NCI-H446 treated with DMSO at 0.1 percent for 48 hours (cell line): ENCODE measurements around the gene P4HA2.
"Not testable (repeated sequence)": the region's sequence is repeated elsewhere in the genome, so short reads cannot be mapped to it uniquely, and the experiment has no call there.

Experiments used
- DNase-seq: peaks from one replicate; lab custom pipeline; 2025; lab: John Stamatoyannopoulos, UW

P4HA2 gene

DNA sequence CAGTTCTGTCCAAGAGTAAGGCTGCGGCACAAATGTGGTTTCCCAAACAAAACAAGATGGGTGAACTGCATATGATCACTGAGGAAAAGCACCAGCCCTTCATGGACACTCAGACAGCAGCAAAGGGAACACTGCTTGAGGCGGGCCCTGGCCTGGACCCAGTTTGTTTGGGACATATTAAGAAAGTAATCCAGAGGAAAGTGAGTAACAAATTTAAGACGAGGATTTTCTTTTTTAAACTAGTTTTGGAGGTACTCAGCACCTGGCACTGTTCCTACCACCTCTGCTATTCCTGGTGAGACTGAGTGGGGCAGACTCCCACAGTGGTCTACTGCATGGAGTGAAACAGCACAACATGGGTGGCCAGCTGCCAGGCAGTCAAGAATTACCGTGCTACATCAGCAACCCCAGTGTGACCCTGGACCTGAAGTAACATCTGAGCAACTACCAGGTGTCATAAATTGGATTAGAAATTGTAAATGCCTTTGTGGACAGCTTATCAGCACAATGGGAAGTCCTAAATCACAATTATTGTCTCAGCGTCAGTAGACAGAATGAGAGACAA lies 28.5 kb downstream of the P4HA2 start:
- DNase-seq = no peak

DNA sequence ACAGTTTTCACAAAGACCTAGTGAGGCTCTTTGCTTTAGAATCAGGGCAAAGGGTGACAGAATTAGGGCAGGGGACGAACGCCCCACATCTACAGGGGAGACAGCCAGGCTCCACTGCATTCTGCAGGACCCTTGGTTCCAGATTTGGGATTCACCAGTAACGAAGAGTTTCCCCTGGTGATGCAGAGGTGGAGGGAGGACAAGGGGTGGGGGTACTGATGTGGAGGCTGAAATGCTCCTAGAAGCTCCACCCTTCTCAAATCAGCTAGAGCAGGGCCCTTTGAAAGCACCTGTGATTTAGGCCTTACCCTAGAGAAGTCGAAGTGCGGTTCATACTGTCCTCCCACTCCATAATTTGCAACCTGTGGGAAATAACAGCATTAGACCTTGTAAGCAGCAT lies 29.1 kb downstream of the P4HA2 start:
- no peak for DNase-seq

DNA sequence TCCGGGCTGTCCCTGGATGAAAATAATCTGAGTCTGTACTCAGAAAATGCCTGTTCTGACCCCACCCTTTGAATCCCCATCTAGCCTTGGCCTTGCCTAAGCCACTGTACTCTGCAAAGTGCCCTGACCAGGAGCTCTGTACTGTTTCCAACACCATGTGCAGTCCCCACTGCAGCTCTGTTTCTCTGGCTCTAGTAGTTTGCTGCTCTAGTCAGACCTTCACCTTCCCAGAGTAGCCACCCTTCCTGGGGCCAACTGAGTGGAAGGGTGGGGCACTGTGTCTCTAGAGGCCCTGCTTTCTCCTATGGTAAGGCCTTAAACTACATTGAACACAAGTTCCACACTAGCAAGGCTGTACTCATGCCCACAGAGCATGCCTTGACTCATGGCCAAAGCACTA lies 31.9 kb downstream of the P4HA2 start:
- no peak for DNase-seq

DNA sequence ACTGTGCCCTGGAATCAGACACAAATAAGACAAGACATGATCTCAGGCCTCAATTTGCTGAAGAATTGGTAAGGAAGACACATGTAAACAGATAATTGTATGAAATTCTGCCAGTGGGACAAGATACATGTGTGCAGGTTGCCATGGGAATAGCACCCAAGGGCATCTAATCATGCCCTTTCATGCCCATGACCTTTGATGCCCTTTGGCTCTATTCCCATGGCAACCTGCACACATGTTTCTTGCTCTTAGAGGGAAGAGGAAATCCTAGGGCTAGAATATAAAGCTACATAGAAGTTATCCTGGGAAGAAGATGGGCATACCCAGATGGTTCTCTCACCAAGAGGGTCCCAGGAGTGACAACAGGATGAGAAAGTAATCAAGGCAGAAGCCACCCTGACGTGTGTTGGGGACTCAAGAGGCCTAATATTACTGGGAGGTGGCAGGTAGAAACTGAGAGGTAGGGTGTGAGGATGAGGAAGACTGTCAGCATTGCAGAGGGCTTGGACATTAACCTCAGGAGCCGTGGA lies 34.4 kb downstream of the P4HA2 start:
- DNase-seq = no peak

DNA sequence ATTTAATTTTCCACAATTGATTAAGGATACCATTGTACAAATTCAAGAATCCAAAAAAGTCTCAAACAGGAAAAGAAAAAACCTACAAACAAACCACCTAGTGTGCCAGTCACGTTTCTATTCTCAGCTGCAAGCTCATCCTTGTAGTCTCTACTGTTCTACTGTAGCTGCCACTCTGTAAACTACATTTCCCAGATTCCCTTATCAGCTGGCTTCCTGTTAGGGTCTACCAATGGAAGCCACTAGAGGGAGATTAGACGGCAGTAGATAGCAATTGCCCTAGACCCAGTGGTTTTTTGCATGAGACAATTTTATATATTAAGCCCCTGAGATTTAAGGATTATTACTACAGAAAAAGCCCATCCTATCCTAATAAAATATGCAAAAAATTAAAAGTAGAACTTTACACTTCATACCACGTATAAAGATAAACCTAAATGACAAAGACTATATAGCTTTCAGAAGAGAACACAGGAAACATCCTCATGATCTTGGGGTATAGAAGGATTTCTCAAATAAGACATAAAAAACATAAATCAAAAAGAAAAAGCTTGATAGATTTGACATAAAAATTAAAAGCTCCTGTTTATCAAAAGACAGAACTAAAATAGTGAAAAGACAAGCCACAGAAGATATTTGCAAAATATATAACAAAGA lies 37.4 kb downstream of the P4HA2 start:
- DNase-seq = peak; percentile 86

DNA sequence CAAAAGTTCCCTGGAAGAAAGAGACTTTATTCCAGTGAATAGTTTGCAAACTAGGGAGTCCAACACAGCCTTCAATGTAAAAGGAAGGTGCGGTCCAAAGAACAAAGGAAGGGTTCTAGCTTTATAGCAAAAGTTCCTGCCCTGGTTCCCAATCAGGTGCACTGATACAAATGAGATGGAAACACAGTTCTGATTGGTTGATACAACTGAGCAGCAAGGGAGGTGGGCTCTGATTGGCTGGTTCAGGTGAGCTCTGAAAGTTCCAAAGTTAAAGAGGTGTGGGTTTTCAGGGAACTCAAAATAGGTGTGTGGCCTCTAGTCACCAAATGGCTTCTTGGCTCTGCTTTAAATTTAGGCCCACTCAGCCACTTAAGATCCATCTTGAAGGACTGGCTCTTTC lies 43.1 kb downstream of the P4HA2 start:
- no peak for DNase-seq

DNA sequence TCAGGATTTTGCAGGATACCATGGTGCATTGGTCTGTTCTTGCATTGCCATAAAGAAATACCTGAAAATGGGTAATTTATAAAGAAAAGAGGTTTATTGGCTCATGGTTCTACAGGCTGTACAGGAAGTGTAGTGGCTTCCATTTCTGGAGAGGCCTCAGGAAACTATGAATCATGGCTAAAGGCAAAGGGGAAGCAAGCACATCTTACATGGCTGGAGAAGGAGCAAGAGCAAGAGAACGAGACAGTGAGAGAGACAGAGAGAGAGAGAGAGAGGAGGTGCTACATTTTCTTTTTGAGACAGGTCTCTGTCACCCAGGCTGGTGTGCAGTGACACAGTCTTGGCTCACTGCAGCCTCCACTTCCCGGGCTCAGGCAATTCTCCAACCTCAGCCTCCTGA lies 43.9 kb downstream of the P4HA2 start:
- DNase-seq = no peak

DNA sequence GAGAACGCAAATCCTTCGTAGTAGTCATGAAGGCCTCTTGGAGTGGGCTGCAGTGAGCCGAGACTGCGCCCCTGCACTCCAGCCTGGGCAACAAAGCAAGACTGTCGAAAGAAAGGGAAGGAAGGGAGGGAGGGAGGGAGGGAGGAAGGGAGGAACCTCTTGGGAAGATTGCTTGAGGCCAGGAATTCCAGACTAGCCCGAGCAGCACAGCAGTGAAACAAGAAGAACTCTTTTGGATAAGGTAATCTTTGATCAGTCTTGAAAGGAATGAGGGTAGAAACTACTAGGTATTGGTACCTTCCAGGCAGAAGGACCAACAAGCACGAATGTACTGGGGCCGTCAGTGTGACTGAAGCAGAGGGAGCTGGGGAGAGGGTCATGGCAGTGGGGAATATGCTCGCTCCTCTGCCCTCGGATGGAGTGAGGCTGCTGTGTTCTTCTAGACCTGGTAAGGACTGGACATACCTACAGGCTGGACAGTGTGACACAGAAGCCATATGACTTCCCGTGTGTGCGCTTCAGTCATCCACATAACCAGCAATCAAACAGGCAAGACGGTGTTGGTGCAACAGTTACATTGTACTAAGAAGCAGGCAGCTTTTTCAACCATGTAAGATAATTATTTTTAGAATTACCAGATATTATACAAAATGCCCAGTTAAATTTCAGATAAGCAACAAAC lies 45.2 kb downstream of the P4HA2 start:
- no peak for DNase-seq

DNA sequence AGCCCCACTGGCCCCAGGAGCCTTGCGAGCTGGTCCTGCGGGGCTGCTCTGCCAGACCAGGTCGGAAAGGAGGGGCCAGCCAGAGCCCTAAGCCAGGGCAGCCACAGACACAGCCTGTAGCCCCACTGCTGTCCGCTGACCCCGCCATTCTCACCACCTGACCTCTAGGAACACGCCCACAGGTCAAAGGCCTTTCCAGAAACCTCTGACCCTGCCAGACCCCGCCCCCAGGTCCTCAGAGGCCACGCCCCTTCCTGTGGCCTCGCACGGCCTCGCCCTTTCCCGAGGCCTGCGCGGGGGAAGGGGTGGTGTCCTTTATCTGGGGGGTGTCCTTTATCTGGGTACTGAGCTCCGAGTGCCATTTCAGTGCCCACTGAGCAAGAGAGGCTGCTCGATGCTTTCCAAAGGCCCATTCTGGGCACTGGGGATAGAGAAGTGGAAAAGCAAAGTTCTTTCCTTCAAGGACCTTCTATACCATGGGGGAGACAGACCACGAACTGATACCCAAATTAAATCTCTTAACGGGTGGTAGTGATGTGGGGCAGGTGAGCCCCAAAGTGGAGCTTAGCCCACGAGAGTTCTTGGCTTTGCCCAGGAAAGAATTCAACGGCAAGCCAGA lies 46.5 kb downstream of the P4HA2 start:
- DNase-seq = no peak

DNA sequence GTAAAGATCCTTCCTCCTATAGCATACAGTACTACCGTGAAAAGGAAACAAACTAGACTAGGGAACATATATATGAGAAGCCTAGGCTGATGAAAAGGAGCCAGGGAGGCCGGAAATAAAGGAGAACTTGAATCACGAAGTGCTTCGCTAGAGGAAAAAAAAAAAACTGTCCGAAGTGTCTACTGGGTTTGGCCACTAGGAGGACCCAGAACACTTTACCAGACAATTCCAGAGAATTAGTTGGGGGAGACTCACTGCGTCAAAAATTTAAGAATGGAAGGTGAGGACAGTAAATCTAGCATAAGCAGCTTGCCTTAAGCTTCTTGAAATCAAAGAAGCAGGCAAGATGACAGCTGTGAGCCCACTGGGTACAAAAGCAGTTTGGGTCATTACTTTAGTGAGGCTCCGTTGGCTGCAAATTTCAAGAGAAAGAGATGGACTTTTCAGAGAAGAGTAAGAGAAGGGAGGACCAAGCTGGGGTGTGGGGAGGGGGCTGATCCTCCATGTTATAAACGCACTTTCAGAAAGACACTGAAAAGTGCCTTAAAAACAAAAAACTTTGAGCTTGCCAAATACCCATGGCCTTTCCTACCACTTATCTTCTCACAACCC lies 47.4 kb downstream of the P4HA2 start:
- peak; percentile 62 for DNase-seq

DNA sequence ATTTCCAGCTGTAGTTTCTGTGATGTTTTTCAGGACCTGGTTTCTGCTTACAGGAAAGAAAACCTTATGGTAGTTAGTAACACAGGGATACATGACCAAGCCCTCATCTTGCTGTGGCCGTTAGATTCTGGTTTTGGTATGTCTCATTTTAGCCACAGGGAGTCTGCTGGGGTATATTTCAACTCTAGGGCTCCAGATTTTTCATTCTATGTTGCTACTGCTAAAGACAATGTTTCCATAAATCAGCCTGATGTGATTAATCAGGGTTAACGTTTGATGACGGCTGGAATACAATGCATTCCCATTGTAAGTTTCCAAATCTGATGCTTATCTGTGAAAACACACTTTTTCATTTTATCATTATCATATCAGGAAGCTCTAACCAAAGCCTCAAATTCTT lies 48.2 kb downstream of the P4HA2 start:
- no peak for DNase-seq

DNA sequence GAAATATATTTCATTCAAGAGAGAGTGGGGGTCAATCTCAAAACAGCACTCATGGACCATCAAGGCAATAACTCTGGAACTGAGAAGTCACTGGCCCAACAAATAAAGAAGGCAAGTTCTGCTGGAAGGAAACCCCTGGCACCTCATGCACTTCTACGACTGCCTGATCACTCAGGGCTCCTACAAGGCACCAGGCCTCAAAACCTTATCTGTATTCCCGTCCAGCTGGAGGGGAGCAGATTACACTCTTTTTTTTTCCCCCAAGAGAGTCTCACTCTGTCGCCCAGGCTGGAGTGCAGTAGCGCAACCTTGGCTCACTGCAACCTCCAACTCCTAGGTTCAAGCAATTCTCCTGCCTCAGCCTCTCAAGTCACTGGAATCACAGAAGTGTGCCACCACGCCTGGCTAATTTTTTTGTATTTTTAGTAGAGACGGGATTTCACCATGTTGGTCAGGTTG lies 49.9 kb downstream of the P4HA2 start:
- no peak for DNase-seq

DNA sequence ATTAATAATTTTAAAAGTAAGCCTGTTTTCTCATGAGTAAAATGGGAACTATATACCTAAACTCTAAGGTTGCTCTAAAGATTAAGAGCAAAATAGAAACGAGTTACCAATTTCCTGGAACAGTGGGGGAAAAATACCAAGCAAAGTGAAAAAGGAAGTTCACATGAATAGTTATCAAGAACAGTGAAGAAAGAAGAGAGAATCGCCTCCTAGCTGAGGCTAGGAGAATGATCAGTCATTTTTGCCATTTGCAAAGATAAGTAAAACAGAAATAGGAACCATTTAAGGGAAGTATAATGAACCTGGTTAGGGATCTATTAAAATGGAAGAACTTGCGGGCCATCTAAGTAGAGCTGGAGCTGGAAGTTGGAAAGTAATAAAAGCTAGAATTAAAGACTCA lies 50.7 kb downstream of the P4HA2 start:
- no peak for DNase-seq

DNA sequence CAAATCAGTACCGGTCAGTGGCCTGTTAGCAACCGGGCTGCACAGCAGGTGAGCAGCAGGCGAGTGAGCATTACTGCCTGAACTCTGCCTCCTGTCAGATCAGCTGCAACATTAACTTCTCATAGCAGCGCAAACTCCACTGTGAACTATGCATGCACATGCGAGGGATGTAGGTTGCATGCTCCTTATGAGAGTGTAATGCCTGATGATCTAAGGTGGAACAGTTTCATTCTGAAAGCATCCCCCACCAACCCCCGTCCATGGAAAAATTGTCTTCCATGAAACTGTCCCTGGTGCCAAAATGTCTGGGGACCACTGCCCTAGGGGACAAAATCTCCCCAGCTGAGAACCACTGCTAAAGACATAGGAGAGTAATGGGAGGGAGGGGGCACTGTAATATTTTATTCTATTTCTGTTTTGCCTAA lies 51.1 kb downstream of the P4HA2 start:
- no peak for DNase-seq

DNA sequence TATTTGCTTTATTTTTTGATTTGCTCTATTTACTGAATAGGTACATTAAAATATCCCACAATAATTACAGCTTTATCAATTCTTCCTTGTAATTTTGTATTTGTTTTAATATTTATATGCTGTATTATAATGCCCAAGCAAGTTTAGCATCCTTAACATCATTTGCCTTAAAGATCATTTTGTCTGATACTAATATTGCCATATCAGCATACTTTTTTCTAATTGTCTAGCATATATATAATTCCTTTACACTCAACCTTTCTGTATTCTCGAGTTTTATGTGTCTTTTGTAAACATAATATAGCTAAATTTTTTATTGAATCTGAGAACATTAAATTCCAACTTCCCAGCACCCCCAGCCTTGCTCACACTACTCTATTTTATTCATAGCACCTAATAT lies 64.7 kb downstream of the P4HA2 start:
- DNase-seq = no peak

DNA sequence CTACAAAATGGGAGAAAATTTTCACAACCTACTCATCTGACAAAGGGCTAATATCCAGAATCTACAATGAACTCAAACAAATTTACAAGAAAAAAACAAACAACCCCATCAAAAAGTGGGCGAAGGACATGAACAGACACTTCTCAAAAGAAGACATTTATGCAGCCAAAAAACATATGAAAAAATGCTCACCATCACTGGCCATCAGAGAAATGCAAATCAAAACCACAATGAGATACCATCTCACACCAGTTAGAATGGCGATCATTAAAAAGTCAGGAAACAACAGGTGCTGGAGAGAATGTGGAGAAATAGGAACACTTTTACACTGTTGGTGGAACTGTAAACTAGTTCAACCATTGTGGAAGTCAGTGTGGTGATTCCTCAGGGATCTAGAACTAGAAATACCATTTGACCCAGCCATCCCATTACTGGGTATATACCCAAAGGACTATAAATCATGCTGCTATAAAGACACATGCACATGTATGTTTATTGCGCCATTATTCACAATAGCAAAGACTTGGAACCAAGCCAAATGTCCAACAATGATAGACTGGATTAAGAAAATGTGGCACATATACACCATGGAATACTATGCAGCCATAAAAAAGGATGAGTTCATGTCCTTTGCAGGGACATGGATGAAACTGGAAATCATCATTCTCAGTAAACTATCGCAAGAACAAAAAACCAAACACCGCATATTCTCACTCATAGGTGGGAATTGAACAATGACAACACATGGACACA lies 65.9 kb downstream of the P4HA2 start:
- not testable (repeated sequence) for DNase-seq

DNA sequence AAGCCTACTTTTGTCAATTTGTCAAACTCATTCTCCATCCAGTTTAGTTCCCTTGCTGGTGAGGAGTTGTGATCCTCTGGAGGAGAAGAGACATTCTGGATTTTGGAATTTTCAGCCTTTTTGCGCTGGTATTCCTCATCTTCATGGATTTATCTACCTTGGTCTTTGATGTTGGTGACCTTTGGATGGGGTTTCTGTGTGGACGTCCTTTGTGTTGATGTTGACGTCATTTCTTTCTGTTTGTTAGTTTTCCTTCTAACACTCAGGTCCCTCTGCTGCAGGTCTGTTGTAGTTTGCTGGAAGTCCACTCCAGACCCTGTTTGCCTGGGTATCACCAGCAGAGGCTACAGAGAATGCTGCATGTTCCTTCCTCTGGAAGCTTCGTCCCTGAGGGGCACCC lies 71.2 kb downstream of the P4HA2 start:
- no peak for DNase-seq

DNA sequence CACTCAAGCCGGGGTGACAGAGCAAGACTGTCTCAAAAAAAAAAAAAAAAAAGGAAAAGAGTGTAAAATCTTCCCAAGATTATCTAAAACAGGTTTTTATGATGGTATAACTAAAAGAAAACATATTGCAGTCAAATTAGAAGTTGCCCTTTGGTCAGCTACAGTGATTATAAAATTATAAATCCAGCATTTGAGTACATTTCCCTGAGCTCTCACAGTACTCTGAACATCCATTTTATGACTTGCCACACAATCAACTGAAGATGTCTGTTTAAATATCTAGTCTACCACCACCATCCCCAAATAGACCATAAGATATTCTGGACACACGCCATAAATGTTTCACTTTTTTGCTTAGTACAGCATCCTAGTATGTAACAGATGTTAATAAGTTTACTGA lies 77.1 kb downstream of the P4HA2 start:
- no peak for DNase-seq

DNA sequence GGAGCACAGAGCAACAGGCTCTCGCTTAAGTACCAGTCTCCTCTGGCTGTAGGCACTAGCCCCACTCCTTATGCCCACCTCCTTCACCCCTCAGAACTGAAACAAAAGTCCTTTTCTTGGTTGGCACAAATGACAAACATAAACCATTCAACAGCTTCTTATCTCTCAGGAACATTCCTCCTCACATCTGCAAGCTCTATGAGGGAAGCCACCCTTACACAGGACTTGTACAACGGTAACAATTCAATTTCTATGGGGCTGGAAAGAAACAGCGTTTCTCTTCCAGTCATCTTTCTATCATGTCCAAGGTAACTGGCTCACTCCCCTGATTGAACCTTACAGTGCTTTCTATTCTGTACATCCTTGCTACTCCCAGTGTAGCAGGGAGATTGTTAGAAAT lies 80.0 kb downstream of the P4HA2 start:
- no peak for DNase-seq

DNA sequence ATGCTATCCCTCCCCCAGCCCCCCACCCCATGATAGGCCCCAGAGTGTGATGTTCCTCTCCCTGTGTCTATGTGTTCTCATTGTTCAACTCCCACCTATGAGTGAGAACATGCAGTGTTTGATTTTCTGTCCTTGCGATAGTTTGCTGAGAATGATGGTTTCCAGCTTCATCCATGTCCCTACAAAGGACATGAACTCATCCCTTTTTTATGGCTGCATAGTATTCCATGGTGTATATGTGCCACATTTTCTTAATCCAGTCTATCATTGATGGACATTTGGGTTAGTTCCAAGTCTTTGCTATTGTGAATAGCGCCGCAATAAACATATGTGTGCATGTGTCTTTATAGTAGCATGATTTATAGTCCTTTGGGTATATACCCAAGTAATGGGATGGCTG lies 82.3 kb downstream of the P4HA2 start:
- DNase-seq = not testable (repeated sequence)

DNA sequence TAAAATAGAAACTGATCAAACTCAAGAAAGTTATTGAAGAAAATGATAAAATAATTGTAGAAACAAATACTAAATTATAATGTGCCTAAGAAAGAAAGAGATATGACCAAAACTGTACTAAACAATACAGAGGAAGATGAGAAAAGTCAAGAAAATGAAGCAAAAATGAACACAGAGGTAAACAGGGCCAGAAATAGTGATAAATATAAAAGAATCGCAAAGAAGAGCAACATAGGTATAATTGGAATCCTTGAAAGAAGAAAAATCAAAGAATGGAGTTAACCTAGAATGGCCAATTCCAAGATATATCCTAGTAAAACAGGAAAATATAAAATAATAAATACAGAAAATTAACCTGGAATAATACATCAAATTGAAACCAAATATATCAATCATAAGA lies 84.5 kb downstream of the P4HA2 start:
- no peak for DNase-seq

DNA sequence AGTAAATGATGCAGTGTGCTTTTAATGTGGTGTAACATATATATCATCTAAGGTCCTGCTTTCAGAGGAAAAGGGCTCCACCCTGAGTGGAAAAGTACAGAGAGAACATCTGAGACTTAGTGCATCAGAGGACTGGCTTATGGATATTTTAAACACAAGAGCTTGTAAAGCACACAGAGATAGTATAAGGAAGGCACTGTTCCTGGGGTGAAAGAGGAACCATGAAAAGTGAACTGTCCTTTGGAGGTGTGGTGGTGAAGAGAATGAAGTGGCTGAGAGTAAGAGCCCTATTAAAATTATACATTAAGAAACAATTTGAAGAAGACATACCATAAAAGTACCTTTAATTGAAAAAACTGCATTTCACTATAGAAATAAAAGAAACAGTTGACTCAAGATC lies 85.2 kb downstream of the P4HA2 start:
- DNase-seq = no peak
